ENCODE measurements around the gene MSMP.

GRCh38 chr9:35726931-35727330, 27.1 kb downstream of the MSMP start:
- no peak for TF ChIP-seq POLR2AphosphoS5 (IDR thresholded peaks at IDR 0.05; ENCODE audit: low read depth)
- peak; percentile 2 for TF ChIP-seq CTCF (IDR thresholded peaks at IDR 0.05; ENCODE audit: insufficient read depth, low read length)
- no peak for TF ChIP-seq REST (IDR thresholded peaks at IDR 0.05; ENCODE audit: insufficient replicate concordance, low read depth)
- no peak for TF ChIP-seq GABPA (IDR thresholded peaks at IDR 0.05; ENCODE audit: low read depth)
- TF ChIP-seq SPI1 (IDR thresholded peaks at IDR 0.05; ENCODE audit: borderline replicate concordance, low read depth) = no peak
